DND-41 (cell line): ENCODE data around the gene GRIK4.
"Not testable (repeated sequence)": the region's sequence is repeated elsewhere in the genome, so short reads cannot be mapped to it uniquely, and the experiment has no call there.

Source experiments
- EZH2 ChIP-seq: IDR thresholded peaks from 3 replicates; pipeline ENCODE4 v1.6.1; 2012; ENCODE audit warnings: borderline replicate concordance, low read depth, mild to moderate bottlenecking, moderate library complexity, low read length, inconsistent platforms; ENCODE audit not compliant: severe bottlenecking
- TF ChIP-seq, protein P1 (sequence below): IDR thresholded peaks from 2 replicates; pipeline ENCODE4 v1.5.1; 2012; ENCODE audit warnings: borderline replicate concordance, low read length, moderate library complexity, mild to moderate bottlenecking; ENCODE audit not compliant: poor library complexity, severe bottlenecking; ENCODE audit errors: extremely low read depth

GRCh38 chr11:121021718-121022117 is 510.2 kb downstream of the GRIK4 start:
- TF ChIP-seq, protein P1, sequence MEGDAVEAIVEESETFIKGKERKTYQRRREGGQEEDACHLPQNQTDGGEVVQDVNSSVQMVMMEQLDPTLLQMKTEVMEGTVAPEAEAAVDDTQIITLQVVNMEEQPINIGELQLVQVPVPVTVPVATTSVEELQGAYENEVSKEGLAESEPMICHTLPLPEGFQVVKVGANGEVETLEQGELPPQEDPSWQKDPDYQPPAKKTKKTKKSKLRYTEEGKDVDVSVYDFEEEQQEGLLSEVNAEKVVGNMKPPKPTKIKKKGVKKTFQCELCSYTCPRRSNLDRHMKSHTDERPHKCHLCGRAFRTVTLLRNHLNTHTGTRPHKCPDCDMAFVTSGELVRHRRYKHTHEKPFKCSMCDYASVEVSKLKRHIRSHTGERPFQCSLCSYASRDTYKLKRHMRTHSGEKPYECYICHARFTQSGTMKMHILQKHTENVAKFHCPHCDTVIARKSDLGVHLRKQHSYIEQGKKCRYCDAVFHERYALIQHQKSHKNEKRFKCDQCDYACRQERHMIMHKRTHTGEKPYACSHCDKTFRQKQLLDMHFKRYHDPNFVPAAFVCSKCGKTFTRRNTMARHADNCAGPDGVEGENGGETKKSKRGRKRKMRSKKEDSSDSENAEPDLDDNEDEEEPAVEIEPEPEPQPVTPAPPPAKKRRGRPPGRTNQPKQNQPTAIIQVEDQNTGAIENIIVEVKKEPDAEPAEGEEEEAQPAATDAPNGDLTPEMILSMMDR = not testable (repeated sequence)
- TF ChIP-seq EZH2 = not testable (repeated sequence)
